Right lobe of liver (tissue), 6 donors: ENCODE measurements around the gene KIF2A. TPM values are rescaled to one million over a fixed set of nuclear protein-coding genes. Genes with fewer than 3 reads are reported as not detected.
A peak's percentile ranks its signal among the peaks of the same experiment; 100 is the strongest.

Source experiments
- ATAC-seq, 4 donors: fragments of 200-7000 bp; cut with Tn5 transposase; one replicate each; pipeline ENCODE4 v1.9.1; 2020; ENCODE audit warnings: mild to moderate bottlenecking in 4 of 4, moderate library complexity in 4 of 4
- DNase-seq, 3 donors: peaks; one replicate each; pipeline ENCODE4 v3.0.0-alpha.2; 2020
- H3K27ac ChIP-seq, 3 donors: fragments of 200-600 bp; one replicate each; pipeline ENCODE4 v1.8.0; 2022
- H3K27me3 ChIP-seq, 2 donors: fragments of 200-600 bp; one replicate each; pipeline ENCODE4 v1.8.0; 2022
- H3K36me3 ChIP-seq, 4 donors: fragments of 200-600 bp; sonication (generic) in 1 of 4; one replicate each; pipeline versions ENCODE4 v1.5.1 to v1.8.0; 2017 to 2022; ENCODE audit warnings: control low read depth in 1 of 4
- H3K4me1 ChIP-seq, 4 donors: fragments of 200-600 bp; sonication (generic) in 1 of 4; one replicate each; pipeline versions ENCODE4 v1.5.1 to v1.8.0; 2017 to 2022; ENCODE audit warnings: control low read depth in 1 of 4
- H3K4me3 ChIP-seq, 3 donors: fragments of 200-600 bp; one replicate each; pipeline ENCODE4 v1.8.0; 2022
- H3K9me3 ChIP-seq, 4 donors: fragments of 200-600 bp; sonication (generic) in 1 of 4; one replicate each; pipeline versions ENCODE4 v1.5.1 to v1.8.0; 2017 to 2022; ENCODE audit warnings: control low read depth in 1 of 4
- CTCF ChIP-seq, 4 donors: fragments of 200-600 bp in 3 of 4; fragments of 450-650 bp in 1 of 4; IDR thresholded peaks; one replicate each; pipeline versions ENCODE4 v1.5.1 to v1.8.0; 2016 to 2022; ENCODE audit warnings: antibody characterized with exemption in 4 of 4, mild to moderate bottlenecking in 2 of 4
- POLR2A ChIP-seq: fragments of 450-650 bp; IDR thresholded peaks from one replicate; pipeline ENCODE4 v1.6.1; 2017; ENCODE audit warnings: antibody characterized with exemption, mild to moderate bottlenecking
- WGBS: methylation state at CpG from one replicate; pipeline ENCODE4 v1.1.6; 2018; ENCODE audit warnings: low coverage, low lambda C conversion rate; ENCODE audit not compliant: insufficient coverage; ENCODE audit errors: missing lambda C conversion rate; 5-methylcytosine and 5-hydroxymethylcytosine counted together
- intact Hi-C, 2 donors: fragments of 100-400 bp; cut with DNase I; formaldehyde crosslinking; loops; one replicate each; pipeline versions ENCODE4 v1.11.2 to v1.14.1; 2022
- total RNA-seq, 6 experiments: library from RNA; depleted of rRNA in 2 of 6; stranded (reverse); fragments of >200 nt in 2 of 6; fragmentation: NEBNext Ultra II Directional in 3 of 6; extraction: Animal tissue kit (Norgen Biotek cat#: 25700) in 3 of 6; gene quantifications; one replicate each; pipeline versions ENCODE4 v1.1.0 to v1.2.4, GENCODE V29; 2016 to 2023
- donor health status: DM: no; HTN: yes; CAD: no.
- donor health status: DM: no; HTN: no; CAD: no.
- donor health status: DM: no; HTN: no; CAD: no.
- donor health status: DM: no; HTN: yes; CAD: no.
- donor health status: DM: no; HTN: yes; CAD: no.

Gene KIF2A
- total RNA-seq, 6 experiments from 2014 or later: 4.9 to 10.2 (median 6.7) TPM

DNA sequence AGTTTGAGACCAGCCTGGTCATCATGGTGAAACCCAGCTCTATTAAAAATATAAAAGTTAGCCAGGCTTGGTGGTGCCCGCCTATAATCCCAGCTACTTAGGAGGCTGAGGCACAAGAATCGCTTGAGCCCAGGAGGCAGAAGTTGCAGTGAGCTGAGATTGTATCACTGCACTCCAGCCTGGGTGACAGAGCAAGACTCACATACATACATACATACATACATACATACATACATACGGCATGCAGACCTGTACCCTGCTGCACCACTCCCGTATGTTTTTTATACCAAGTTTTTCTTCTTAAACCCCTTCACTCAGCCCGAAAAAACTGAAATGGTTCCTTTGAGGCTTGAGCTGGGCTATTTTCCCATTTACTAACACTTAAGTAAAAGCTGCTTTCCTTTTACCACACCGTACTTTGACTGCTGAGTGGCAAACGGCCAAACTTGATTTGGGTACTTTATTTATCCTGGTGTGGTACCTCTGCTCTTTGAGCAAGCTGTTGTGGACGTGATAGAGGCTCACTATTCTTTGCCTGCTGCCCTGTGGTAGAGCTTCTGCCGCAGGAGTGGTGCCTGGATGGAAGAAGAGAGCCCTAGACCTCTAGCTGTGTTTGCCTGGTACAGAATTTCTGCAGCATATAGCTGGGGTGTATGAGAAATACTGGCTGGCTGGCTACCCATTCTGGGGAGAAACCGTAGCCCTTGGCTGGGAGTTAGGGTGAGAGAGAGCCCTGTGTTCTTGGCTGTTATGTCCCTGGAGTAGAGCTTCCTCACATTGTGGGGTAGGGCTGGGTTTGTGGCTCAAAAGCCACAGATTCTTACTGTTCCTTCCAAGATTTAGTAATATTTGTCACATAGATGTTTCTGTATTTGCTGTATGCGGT, 126.0 kb downstream of the KIF2A start:
- H3K4me1 ChIP-seq: peaks cover 0 to 13% (median 5%) of the 10 kb centered on the region in 4 donors
- WGBS: 63% methylated on average over 8 of the region's 11 CpGs
- H3K27me3 ChIP-seq: no peaks in the 10 kb centered on the region
- ATAC-seq (peak; percentile 50 to 68 (median 60)), DNase-seq (no peak)
- H3K36me3 ChIP-seq: no peaks in the 10 kb centered on the region
- H3K4me3 ChIP-seq: no peak overlapping the region
- peaks cover 0 to 3% (median 0%) of the 10 kb centered on the region in 4 donors for H3K9me3 ChIP-seq
- H3K27ac ChIP-seq: peak overlapping the region in 1 of 3 donors; percentile 44
- intact Hi-C loops: no loop called here
- no peak for TF ChIP-seq POLR2A
- no peak for TF ChIP-seq CTCF (IDR thresholded peaks at IDR 0.05)

DNA sequence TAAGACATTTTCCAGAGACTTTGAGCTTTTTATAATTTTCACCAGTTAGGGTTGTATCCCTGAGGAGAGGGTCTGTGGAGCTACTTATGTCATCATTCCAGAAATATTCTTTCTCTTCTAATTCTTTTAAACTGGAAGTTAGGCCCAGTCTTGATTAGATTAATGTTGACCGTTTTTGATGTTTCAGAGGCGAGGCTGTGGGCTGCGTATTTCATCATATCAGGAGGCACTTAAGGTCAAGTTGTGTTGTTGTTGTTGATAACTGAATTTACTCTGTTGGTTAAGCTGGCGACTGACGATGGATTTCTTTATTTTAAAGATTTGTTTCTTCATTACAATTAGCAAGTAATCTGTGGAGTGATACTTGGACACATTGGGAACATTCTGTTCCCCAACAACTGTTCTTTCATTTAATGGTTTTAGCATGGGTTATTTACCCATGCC, 126.6 kb downstream of the KIF2A start:
- no peak for TF ChIP-seq POLR2A
- no peak for TF ChIP-seq CTCF (IDR thresholded peaks at IDR 0.05)
- intact Hi-C loops: no loop called here
- H3K27me3 ChIP-seq: no peaks in the 10 kb centered on the region
- peaks cover 0 to 3% (median 0%) of the 10 kb centered on the region in 4 donors for H3K9me3 ChIP-seq
- H3K36me3 ChIP-seq: no peaks in the 10 kb centered on the region
- WGBS: 22% methylated on average over 5 of the region's 5 CpGs
- no peak for DNase-seq
- peak; percentile 32 to 43 (median 42) for ATAC-seq
- H3K4me3 ChIP-seq: no peak overlapping the region
- peaks cover 0 to 13% (median 5%) of the 10 kb centered on the region in 4 donors for H3K4me1 ChIP-seq
- H3K27ac ChIP-seq: peak overlapping the region in 1 of 3 donors; percentile 44

Other genes starting within 250 kb of the KIF2A start
- gene DIMT1, start 97.7 kb downstream of the KIF2A start, total RNA-seq: 10 to 100 TPM in 2 of 6 experiments, 1 to 10 TPM in 4; 3.5 to 14.4 (median 8.9) TPM
- 10 to 100 TPM in 4 of 6 experiments, 1 to 10 TPM in 2; 8.3 to 15.7 (median 13.6) TPM for gene IPO11, start 106.6 kb downstream of the KIF2A start, total RNA-seq